Neural crest cell (in vitro differentiated cells): ENCODE results near the gene NKAIN2. TPM values are rescaled to one million over a fixed set of nuclear protein-coding genes. Genes with fewer than 3 reads are reported as not detected.

Experiments used
- DNase-seq: peaks from one replicate; pipeline ENCODE4 v3.0.0; 2021; ENCODE audit warnings: low read depth, mixed read lengths, low spot score
- H3K27ac Mint-ChIP-seq: one replicate; pipeline ENCODE4 v1.8.0; 2021; ENCODE audit warnings: mild to moderate bottlenecking, mixed read lengths; ENCODE audit not compliant: unreplicated experiment
- H3K27me3 Mint-ChIP-seq: 2 replicates; pipeline ENCODE4 v1.8.0; 2021; ENCODE audit warnings: low read depth, mild to moderate bottlenecking, mixed read lengths
- H3K36me3 Mint-ChIP-seq: 2 replicates; pipeline ENCODE4 v1.8.0; 2021; ENCODE audit warnings: low read depth, mild to moderate bottlenecking, mixed read lengths
- H3K4me1 Mint-ChIP-seq: 2 replicates; pipeline ENCODE4 v1.8.0; 2021; ENCODE audit warnings: mixed read lengths
- H3K4me3 Mint-ChIP-seq: one replicate; pipeline ENCODE4 v1.8.0; 2021; ENCODE audit warnings: mild to moderate bottlenecking, mixed read lengths
- H3K9me3 Mint-ChIP-seq: 2 replicates; pipeline ENCODE4 v1.8.0; 2021; ENCODE audit warnings: mixed read lengths
- total RNA-seq: library from RNA; stranded (reverse); gene quantifications from 2 replicates; pipeline ENCODE4 v1.2.1, GENCODE V29; 2021
- TF ChIP-seq, protein P1 (sequence below): fragments of 200-600 bp; sonication (generic); conservative IDR thresholded peaks from 2 replicates; pipeline ENCODE4 v1.5.0; 2021; ENCODE audit warnings: antibody characterized with exemption, mild to moderate bottlenecking

NKAIN2 gene
- total RNA-seq, 1 donor from 2014 or later = 1.1 TPM

DNA sequence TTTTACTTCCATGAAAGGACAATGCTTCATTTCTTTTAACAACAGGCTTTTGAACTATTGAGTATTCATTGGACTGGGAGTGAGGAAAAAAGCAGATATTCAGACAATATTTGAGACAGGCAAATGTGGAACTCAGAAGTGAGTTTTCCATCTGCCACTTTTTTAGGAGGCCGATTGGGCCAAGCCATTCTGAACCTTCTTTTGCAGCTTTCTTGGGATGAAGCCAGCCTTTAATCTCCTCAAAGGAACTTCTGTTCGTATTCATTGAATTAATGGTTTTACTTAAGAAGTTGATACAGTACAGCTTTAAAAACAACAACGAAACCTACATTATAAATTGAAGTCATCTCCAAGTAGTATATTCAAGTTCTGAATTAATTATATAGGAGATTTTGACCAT is 971.5 kb downstream of the NKAIN2 start:
- H3K4me1 Mint-ChIP-seq = no peaks in the 10 kb centered on the region
- no peak overlapping the region for H3K27ac Mint-ChIP-seq
- no peaks in the 10 kb centered on the region for H3K27me3 Mint-ChIP-seq
- H3K9me3 Mint-ChIP-seq = no peaks in the 10 kb centered on the region
- TF ChIP-seq, protein P1, sequence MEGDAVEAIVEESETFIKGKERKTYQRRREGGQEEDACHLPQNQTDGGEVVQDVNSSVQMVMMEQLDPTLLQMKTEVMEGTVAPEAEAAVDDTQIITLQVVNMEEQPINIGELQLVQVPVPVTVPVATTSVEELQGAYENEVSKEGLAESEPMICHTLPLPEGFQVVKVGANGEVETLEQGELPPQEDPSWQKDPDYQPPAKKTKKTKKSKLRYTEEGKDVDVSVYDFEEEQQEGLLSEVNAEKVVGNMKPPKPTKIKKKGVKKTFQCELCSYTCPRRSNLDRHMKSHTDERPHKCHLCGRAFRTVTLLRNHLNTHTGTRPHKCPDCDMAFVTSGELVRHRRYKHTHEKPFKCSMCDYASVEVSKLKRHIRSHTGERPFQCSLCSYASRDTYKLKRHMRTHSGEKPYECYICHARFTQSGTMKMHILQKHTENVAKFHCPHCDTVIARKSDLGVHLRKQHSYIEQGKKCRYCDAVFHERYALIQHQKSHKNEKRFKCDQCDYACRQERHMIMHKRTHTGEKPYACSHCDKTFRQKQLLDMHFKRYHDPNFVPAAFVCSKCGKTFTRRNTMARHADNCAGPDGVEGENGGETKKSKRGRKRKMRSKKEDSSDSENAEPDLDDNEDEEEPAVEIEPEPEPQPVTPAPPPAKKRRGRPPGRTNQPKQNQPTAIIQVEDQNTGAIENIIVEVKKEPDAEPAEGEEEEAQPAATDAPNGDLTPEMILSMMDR = no peak
- no peaks in the 10 kb centered on the region for H3K36me3 Mint-ChIP-seq
- DNase-seq = no peak
- no peak overlapping the region for H3K4me3 Mint-ChIP-seq

DNA sequence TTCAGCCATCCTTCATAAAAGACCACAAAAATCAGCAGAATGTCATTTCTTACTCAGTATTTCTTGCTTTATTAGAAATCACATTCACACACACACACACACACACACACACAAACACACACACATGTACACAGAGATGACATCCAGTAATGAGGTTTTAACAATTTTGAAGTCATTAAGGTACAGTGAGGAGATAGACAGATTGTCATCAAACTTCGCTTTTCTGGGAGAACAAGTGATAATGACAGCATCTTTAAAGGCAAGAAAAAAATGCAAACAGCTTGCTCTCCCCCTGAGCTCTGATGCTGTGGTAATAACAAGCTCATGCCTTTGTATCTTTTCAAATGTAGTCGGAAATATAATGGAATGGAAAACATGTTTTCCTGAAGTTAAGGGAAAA is 974.2 kb downstream of the NKAIN2 start:
- Mint-ChIP-seq H3K27ac (no peak overlapping the region), H3K4me1 (no peaks in the 10 kb centered on the region), H3K9me3 (no peaks in the 10 kb centered on the region), H3K27me3 (no peaks in the 10 kb centered on the region), H3K36me3 (no peaks in the 10 kb centered on the region), H3K4me3 (no peak overlapping the region)
- TF ChIP-seq, protein P1 = no peak
- no peak for DNase-seq

DNA sequence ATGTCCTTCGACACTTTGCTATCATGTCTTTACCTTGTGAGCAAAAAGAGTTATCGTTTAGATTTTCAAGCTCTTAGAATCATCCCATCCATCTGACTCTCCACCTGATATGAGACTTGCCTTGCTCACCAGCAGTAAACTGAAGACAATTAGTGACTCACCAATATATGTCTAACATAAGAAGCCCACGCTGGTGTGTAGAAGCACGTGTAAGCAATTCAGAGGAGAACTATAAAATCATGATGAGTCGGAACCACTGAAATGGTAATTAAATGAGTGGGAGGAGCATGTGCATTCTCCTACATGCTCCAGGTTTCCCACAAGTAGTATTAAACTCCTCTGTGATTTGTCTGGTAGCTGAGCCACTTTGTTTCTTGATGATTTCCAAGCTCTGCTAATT is 977.0 kb downstream of the NKAIN2 start:
- Mint-ChIP-seq H3K27ac (no peak overlapping the region), H3K4me3 (no peak overlapping the region), H3K27me3 (no peaks in the 10 kb centered on the region), H3K4me1 (no peaks in the 10 kb centered on the region), H3K9me3 (no peaks in the 10 kb centered on the region), H3K36me3 (no peaks in the 10 kb centered on the region)
- TF ChIP-seq, protein P1 = no peak
- DNase-seq = no peak

DNA sequence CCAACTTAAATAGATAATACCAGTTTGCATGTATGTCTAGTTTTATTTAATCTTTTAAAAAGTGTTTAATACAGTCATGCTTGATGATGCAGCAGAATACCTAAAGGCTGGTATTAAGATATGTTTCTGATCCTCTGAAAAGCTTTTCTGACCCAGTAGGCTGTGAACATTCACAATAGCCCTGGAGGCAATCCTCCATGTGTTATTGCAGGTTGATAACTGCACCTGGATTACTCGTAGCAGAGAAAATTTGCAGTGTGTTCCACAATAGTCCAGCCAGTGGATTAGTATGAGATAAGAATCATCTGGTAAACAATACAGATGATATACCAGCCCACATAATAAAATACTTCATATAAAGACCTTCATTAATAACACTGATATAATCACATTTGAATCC is 979.7 kb downstream of the NKAIN2 start:
- Mint-ChIP-seq H3K9me3 (no peaks in the 10 kb centered on the region), H3K4me1 (no peaks in the 10 kb centered on the region), H3K4me3 (no peak overlapping the region), H3K36me3 (peaks cover 4% of the 10 kb centered on the region), H3K27me3 (no peaks in the 10 kb centered on the region), H3K27ac (no peak overlapping the region)
- TF ChIP-seq, protein P1 = no peak
- DNase-seq = no peak

DNA sequence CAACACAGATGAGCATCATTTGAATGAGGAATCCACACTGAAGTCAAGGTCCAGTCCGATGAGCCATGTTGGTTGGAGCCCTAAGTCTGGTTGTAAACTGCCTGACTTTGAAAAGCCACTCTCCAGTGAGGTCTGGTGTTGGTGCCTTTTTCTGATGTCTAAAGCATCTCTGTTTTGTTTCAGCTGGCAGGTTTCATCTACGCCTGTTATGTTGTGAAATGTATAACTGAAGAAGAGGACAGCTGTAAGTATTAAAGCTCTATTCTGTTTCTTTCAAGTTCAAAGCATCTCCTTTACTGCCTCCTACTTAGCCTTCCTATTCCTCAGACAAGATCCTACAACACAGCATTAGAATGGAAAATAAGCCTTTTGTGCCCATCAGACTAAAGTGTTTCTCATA is 987.5 kb downstream of the NKAIN2 start:
- DNase-seq = no peak
- Mint-ChIP-seq H3K27ac (no peak overlapping the region), H3K4me1 (peaks cover 9% of the 10 kb centered on the region), H3K36me3 (peaks cover 4% of the 10 kb centered on the region), H3K27me3 (no peaks in the 10 kb centered on the region), H3K4me3 (no peak overlapping the region), H3K9me3 (no peaks in the 10 kb centered on the region)
- TF ChIP-seq, protein P1 = no peak

DNA sequence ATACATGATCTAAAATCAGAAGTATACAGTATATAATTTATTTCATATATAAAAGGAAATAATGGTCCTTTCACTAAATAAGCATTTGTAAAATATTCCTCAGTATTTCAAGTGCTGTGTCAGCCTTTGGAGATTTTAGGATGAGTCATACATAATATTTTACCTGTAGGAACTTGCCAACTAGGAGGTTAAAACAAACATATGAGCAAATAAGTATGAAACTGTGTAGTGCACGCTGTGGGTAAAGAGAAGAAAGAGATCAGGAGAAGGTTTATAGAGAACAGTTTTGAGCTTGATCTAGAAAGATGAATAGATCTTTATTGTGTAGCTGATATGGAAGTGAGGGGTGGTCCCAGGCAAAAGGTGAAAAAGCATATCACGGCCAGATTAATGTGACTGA is 988.7 kb downstream of the NKAIN2 start:
- Mint-ChIP-seq H3K27me3 (no peaks in the 10 kb centered on the region), H3K9me3 (no peaks in the 10 kb centered on the region), H3K4me1 (peaks cover 9% of the 10 kb centered on the region), H3K36me3 (no peaks in the 10 kb centered on the region), H3K27ac (no peak overlapping the region), H3K4me3 (no peak overlapping the region)
- TF ChIP-seq, protein P1 = no peak
- DNase-seq = no peak
